HepG2 (cell line): Measurements from ENCODE around the gene PRR19. TPM values are rescaled to one million over a fixed set of nuclear protein-coding genes. Genes with fewer than 3 reads are reported as not detected.
A peak's percentile ranks its signal among the peaks of the same experiment; 100 is the strongest.

Experiments
- ATF1 ChIP-seq: IDR thresholded peaks from 2 replicates; pipeline ENCODE4 v1.6.1; 2016; ENCODE audit warnings: mild to moderate bottlenecking, control low read depth
- GABPB1 ChIP-seq: IDR thresholded peaks from 2 replicates; pipeline ENCODE4 v1.6.1; 2016; ENCODE audit warnings: mild to moderate bottlenecking, missing genetic modification reagents, moderate library complexity, missing compliant biosample characterization
- GATAD1 ChIP-seq: IDR thresholded peaks from 2 replicates; pipeline ENCODE4 v1.6.1; 2016; ENCODE audit warnings: missing genetic modification reagents, missing compliant biosample characterization
- HDAC2 ChIP-seq: sonication (generic); formaldehyde crosslinking; IDR thresholded peaks from 2 replicates; pipeline ENCODE4 v1.4.0; 2020; ENCODE audit warnings: missing genetic modification reagents
- HMG20B ChIP-seq: conservative IDR thresholded peaks from 2 replicates; pipeline ENCODE4 v1.6.1; 2016; ENCODE audit warnings: missing genetic modification reagents, missing compliant biosample characterization
- KLF12 ChIP-seq: sonication (generic); formaldehyde crosslinking; IDR thresholded peaks from 2 replicates; pipeline ENCODE4 v1.4.0; 2020; ENCODE audit warnings: missing genetic modification reagents, borderline replicate concordance
- MTA1 ChIP-seq: sonication (generic); formaldehyde crosslinking; IDR thresholded peaks from 2 replicates; pipeline ENCODE4 v1.4.0; 2020; ENCODE audit warnings: missing genetic modification reagents, mild to moderate bottlenecking, borderline replicate concordance
- NR2F2 ChIP-seq: IDR thresholded peaks from 2 replicates; pipeline ENCODE4 v1.6.1; 2012; ENCODE audit warnings: low read depth, inconsistent platforms, borderline replicate concordance
- polyA plus RNA-seq, 8 experiments: library from polyadenylated mRNA; depleted of rRNA in 3 of 8; stranded (reverse) in 7 of 8; unstranded in 1 of 8; fragments of >200 nt; fragmentation: Illumina TruSeq in 4 of 8; extraction: Trizol in 4 of 8; gene quantifications; 2 replicates each; pipeline versions ENCODE4 v1.2.1 to v1.2.3, GENCODE V29; 2011 to 2016; ENCODE audit warnings: low read depth in 4 of 8, missing spikeins in 1 of 8, mixed read lengths in 1 of 8; ENCODE audit not compliant: insufficient read depth in 1 of 8
- total RNA-seq, 5 experiments: library from RNA; depleted of rRNA; stranded (reverse); fragments of >200 nt; fragmentation: Illumina TruSeq; extraction: Trizol; gene quantifications; 2 replicates each; pipeline ENCODE4 v1.2.3, GENCODE V29; 2016; ENCODE audit warnings: low read depth in 1 of 5
- TF ChIP-seq, protein P1 (sequence below): sonication (generic); formaldehyde crosslinking; IDR thresholded peaks from 2 replicates; pipeline ENCODE4 v1.5.0; 2020; ENCODE audit warnings: mild to moderate bottlenecking, missing genetic modification reagents, borderline replicate concordance

The PRR19 gene
- total and polyA plus RNA-seq, 2 of the 13 experiments (the other 11 are each of a cell fraction or from before 2014, with no cell fraction given), result 0.21 to 0.33 TPM

DNA sequence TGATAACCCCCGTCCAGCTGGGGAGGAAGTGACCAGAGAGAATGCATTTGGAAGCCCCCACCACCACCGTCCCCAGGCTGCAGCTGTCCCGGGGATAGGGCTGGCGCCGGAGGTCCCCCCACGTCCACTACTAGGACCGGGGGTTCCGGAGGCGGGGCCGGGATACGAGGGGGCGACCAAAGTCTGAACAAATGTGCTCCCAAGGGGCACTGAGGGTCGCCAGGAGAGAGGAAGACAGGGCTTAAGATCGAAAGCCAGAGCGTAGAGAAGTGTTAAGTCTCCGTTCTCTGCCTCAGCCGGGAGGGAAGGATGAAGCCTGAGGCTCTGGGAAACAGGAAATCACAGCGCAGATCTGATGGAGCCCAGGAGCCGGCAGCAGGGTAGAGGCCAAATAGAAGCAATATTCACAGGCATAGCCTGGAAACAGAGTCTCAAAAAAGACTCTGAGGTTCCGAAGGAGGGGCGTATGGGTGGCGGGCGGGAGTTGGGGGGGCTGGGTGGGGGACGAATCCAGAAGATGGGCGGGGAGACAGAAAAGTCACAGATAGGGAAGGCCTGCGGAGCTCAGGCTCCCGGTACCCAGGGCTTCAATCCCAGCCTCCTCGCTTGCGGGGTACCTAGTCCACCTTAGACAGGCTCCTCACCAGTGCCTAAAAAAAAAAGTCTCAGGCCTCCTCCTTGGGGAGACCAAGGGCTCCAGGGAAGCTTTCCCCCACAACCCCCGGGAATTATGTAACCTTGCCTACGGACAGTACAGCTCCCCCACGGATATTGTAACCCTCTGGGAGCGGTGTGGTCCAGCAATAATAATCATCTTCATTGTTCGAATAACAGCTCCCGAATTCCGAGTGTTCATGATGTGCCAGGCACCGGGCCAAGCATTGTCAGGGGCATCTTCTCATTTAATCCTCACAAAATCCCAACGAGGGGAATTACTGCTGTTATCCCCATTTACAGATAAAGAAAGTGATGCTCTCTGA is 45.9 kb upstream of the PRR19 start (continued):
- TF ChIP-seq, protein P1, sequence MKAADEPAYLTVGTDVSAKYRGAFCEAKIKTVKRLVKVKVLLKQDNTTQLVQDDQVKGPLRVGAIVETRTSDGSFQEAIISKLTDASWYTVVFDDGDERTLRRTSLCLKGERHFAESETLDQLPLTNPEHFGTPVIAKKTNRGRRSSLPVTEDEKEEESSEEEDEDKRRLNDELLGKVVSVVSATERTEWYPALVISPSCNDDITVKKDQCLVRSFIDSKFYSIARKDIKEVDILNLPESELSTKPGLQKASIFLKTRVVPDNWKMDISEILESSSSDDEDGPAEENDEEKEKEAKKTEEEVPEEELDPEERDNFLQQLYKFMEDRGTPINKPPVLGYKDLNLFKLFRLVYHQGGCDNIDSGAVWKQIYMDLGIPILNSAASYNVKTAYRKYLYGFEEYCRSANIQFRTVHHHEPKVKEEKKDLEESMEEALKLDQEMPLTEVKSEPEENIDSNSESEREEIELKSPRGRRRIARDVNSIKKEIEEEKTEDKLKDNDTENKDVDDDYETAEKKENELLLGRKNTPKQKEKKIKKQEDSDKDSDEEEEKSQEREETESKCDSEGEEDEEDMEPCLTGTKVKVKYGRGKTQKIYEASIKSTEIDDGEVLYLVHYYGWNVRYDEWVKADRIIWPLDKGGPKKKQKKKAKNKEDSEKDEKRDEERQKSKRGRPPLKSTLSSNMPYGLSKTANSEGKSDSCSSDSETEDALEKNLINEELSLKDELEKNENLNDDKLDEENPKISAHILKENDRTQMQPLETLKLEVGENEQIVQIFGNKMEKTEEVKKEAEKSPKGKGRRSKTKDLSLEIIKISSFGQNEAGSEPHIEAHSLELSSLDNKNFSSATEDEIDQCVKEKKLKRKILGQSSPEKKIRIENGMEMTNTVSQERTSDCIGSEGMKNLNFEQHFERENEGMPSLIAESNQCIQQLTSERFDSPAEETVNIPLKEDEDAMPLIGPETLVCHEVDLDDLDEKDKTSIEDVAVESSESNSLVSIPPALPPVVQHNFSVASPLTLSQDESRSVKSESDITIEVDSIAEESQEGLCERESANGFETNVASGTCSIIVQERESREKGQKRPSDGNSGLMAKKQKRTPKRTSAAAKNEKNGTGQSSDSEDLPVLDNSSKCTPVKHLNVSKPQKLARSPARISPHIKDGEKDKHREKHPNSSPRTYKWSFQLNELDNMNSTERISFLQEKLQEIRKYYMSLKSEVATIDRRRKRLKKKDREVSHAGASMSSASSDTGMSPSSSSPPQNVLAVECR (CRISPR knock-in tag), result peak; percentile 20; the same call in 1 of the 2 replicates
- TF ChIP-seq HDAC2 (CRISPR knock-in tag), result 0 out of 2 replicates have a peak, but pooled peaks have one; percentile 18
- peak; percentile 34; the same call in 1 of the 2 replicates for TF ChIP-seq GABPB1
- TF ChIP-seq MTA1 (CRISPR knock-in tag), result 0 out of 2 replicates have a peak, but pooled peaks have one; percentile 27
- TF ChIP-seq KLF12 (CRISPR knock-in tag), result 0 out of 2 replicates have a peak, but pooled peaks have one; percentile 14
- 0 out of 2 replicates have a peak, but pooled peaks have one; percentile 17 for TF ChIP-seq ATF1 (CRISPR knock-in tag)
- TF ChIP-seq HMG20B (CRISPR knock-in tag), result no peak
- 0 out of 2 replicates have a peak, but pooled peaks have one; percentile 20 for TF ChIP-seq GATAD1 (CRISPR knock-in tag)
- TF ChIP-seq NR2F2, result no peak
